K562 (cell line): ENCODE data around the gene SLC6A16. TPM values are rescaled to one million over a fixed set of nuclear protein-coding genes. Genes with fewer than 3 reads are reported as not detected.

ENCODE experiments used
- ETS2 ChIP-seq: IDR thresholded peaks from 2 replicates; pipeline ENCODE4 v1.6.1; 2016; ENCODE audit warnings: borderline replicate concordance, missing genetic modification characterization, mild to moderate bottlenecking, moderate library complexity, missing compliant biosample characterization; ENCODE audit not compliant: poor library complexity, severe bottlenecking
- SMARCA5 ChIP-seq: fragments of 450-650 bp; IDR thresholded peaks from 2 replicates; pipeline ENCODE4 v1.6.1; 2016
- U2AF1 ChIP-seq: fragments of 200-400 bp; formaldehyde crosslinking; optimal IDR thresholded peaks from 2 replicates; pipeline ENCODE3; 2017; ENCODE audit warnings: mild to moderate bottlenecking, low read depth, low read length, moderate library complexity
- ZNF143 ChIP-seq: sonication (generic); formaldehyde crosslinking; IDR thresholded peaks from 2 replicates; pipeline ENCODE4 v1.9.0; 2022; ENCODE audit warnings: mild to moderate bottlenecking, missing genetic modification reagents
- polyA plus RNA-seq, 8 experiments: library from polyadenylated mRNA; depleted of rRNA in 4 of 8; stranded (reverse) in 5 of 8; unstranded in 3 of 8; fragments of >200 nt; fragmentation: Nextera tagmentation in 2 of 8; fragmentation: Illumina TruSeq in 1 of 8; extraction: Ambion mirVana in 2 of 8; extraction: Trizol in 1 of 8; gene quantifications; 2 replicates each; pipeline versions ENCODE4 v1.2.1 to v1.2.3, GENCODE V29; 2011 to 2014; ENCODE audit warnings: inconsistent platforms in 1 of 8, missing spikeins in 1 of 8
- total RNA-seq, 7 experiments: library from RNA; depleted of rRNA in 6 of 7; stranded (reverse); fragments of >200 nt in 6 of 7; fragmentation: Illumina TruSeq in 2 of 7; extraction: Trizol in 2 of 7; gene quantifications; 2 replicates each; pipeline versions ENCODE4 v1.2.1 to v1.2.3, GENCODE V29; 2011 to 2021; ENCODE audit warnings: low replicate concordance in 1 of 7
- TF ChIP-seq, protein P1 (sequence below), 2 experiments: fragments of 450-650 bp; formaldehyde crosslinking in 1 of 2; IDR thresholded peaks; 2 replicates each; pipeline versions ENCODE4 v1.4.0 to v1.6.1; 2014 to 2020; ENCODE audit warnings: mild to moderate bottlenecking in 2 of 2, borderline replicate concordance in 1 of 2, low read depth in 1 of 2
- TF ChIP-seq, protein P2 (sequence below), 2 experiments: IDR thresholded peaks; 2 replicates each; pipeline ENCODE4 v1.6.1; 2011; ENCODE audit warnings: borderline replicate concordance in 1 of 2, control low read depth in 1 of 2, low read depth in 1 of 2, low read length in 1 of 2, mild to moderate bottlenecking in 1 of 2, mixed read lengths in 1 of 2, moderate library complexity in 1 of 2; ENCODE audit not compliant: insufficient read depth in 1 of 2, insufficient read length in 1 of 2, poor library complexity in 1 of 2, severe bottlenecking in 1 of 2; ENCODE audit errors: extremely low read depth in 1 of 2
- TF ChIP-seq, protein P3 (sequence below), 2 experiments: fragments of 450-650 bp in 1 of 2; sonication (generic) in 1 of 2; formaldehyde crosslinking in 1 of 2; IDR thresholded peaks; 2 replicates each; pipeline versions ENCODE4 v1.7.1 to v1.9.0; 2016 to 2022; ENCODE audit warnings: inconsistent platforms in 1 of 2, mild to moderate bottlenecking in 1 of 2, missing genetic modification reagents in 1 of 2

The SLC6A16 gene
- total and polyA plus RNA-seq, 9 of the 15 experiments (the other 6 are each of a cell fraction or from before 2014, with no cell fraction given), result 0.05 to 0.95 (median 0.36) TPM

DNA sequence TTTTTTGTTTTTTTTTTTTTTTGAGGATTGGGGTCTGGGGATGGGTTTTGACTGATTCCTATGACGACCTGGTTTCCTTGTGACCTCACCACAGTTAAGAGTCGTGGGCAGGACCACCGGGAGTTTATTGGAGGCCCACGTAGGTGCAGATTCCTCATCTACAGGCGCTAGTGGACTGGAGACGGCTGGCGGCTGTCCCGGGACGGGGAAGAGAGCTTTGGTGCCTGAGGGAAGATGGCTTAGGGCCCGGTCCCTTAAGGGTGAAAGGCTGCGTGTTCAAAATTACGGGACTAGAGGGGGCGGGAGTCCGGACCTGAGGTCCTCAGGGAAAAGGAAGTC is 37.9 kb upstream of the SLC6A16 start (continued):
- TF ChIP-seq, protein P1, sequence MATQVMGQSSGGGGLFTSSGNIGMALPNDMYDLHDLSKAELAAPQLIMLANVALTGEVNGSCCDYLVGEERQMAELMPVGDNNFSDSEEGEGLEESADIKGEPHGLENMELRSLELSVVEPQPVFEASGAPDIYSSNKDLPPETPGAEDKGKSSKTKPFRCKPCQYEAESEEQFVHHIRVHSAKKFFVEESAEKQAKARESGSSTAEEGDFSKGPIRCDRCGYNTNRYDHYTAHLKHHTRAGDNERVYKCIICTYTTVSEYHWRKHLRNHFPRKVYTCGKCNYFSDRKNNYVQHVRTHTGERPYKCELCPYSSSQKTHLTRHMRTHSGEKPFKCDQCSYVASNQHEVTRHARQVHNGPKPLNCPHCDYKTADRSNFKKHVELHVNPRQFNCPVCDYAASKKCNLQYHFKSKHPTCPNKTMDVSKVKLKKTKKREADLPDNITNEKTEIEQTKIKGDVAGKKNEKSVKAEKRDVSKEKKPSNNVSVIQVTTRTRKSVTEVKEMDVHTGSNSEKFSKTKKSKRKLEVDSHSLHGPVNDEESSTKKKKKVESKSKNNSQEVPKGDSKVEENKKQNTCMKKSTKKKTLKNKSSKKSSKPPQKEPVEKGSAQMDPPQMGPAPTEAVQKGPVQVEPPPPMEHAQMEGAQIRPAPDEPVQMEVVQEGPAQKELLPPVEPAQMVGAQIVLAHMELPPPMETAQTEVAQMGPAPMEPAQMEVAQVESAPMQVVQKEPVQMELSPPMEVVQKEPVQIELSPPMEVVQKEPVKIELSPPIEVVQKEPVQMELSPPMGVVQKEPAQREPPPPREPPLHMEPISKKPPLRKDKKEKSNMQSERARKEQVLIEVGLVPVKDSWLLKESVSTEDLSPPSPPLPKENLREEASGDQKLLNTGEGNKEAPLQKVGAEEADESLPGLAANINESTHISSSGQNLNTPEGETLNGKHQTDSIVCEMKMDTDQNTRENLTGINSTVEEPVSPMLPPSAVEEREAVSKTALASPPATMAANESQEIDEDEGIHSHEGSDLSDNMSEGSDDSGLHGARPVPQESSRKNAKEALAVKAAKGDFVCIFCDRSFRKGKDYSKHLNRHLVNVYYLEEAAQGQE (IDR thresholded peaks at IDR 0.05; ENCODE audit: borderline replicate concordance), result no peak
- TF ChIP-seq, protein P1 (CRISPR knock-in tag; IDR thresholded peaks at IDR 0.05; ENCODE audit: low read depth), result no peak
- TF ChIP-seq ETS2 (tag), result no peak
- TF ChIP-seq SMARCA5, result no peak
- no peak for TF ChIP-seq U2AF1
- TF ChIP-seq, protein P2, sequence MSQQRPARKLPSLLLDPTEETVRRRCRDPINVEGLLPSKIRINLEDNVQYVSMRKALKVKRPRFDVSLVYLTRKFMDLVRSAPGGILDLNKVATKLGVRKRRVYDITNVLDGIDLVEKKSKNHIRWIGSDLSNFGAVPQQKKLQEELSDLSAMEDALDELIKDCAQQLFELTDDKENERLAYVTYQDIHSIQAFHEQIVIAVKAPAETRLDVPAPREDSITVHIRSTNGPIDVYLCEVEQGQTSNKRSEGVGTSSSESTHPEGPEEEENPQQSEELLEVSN (IDR thresholded peaks at IDR 0.05; ENCODE audit: borderline replicate concordance in 1 of 2, extremely low read depth in 1 of 2, insufficient read depth in 1 of 2, insufficient read length in 1 of 2, low read depth in 1 of 2, low read length in 1 of 2, poor library complexity in 1 of 2, severe bottlenecking in 1 of 2), result no peak
- 0 out of 2 replicates have a peak, but pooled peaks have one; percentile 17 for TF ChIP-seq ZNF143
- TF ChIP-seq, protein P3, sequence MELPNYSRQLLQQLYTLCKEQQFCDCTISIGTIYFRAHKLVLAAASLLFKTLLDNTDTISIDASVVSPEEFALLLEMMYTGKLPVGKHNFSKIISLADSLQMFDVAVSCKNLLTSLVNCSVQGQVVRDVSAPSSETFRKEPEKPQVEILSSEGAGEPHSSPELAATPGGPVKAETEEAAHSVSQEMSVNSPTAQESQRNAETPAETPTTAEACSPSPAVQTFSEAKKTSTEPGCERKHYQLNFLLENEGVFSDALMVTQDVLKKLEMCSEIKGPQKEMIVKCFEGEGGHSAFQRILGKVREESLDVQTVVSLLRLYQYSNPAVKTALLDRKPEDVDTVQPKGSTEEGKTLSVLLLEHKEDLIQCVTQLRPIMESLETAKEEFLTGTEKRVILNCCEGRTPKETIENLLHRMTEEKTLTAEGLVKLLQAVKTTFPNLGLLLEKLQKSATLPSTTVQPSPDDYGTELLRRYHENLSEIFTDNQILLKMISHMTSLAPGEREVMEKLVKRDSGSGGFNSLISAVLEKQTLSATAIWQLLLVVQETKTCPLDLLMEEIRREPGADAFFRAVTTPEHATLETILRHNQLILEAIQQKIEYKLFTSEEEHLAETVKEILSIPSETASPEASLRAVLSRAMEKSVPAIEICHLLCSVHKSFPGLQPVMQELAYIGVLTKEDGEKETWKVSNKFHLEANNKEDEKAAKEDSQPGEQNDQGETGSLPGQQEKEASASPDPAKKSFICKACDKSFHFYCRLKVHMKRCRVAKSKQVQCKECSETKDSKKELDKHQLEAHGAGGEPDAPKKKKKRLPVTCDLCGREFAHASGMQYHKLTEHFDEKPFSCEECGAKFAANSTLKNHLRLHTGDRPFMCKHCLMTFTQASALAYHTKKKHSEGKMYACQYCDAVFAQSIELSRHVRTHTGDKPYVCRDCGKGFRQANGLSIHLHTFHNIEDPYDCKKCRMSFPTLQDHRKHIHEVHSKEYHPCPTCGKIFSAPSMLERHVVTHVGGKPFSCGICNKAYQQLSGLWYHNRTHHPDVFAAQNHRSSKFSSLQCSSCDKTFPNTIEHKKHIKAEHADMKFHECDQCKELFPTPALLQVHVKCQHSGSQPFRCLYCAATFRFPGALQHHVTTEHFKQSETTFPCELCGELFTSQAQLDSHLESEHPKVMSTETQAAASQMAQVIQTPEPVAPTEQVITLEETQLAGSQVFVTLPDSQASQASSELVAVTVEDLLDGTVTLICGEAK (IDR thresholded peaks at IDR 0.05), result peak; percentile 55; the same call in 1 of the 2 replicates
- TF ChIP-seq, protein P3 (CRISPR knock-in tag; IDR thresholded peaks at IDR 0.05), result no peak
